Measurements from ENCODE around the gene DPP10.

DNA sequence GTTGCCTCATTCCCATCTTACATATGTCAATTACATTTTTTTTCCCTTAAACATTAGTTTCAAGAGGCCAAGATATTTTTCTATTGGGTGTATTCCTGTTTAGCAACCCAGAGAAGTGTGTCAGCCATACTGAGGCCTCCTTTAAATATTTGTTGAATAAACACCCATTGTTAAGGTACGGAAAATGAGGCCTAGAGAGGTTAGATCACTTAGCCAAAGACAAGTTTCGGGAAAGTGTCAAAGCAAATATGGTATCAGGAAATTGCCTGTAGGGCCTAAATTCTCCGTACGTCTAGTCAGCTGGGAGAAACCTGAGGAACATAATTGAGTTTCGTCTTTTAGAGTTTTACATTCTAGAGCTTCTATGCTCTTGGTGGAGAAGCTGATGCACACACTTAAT is 1138.3 kb downstream of the DPP10 start:
- TF ChIP-seq CTCF (IDR thresholded peaks at IDR 0.05) (no peak), POLR2A (IDR thresholded peaks at IDR 0.05) (no peak)

Measured in body of pancreas (tissue), 4 donors.